Measurements from ENCODE around the gene SLC39A1. TPM values are rescaled to one million over a fixed set of nuclear protein-coding genes. Genes with fewer than 3 reads are reported as not detected.
"Not testable (repeated sequence)": the region's sequence is repeated elsewhere in the genome, so short reads cannot be mapped to it uniquely, and the experiment has no call there.

The SLC39A1 gene
- total RNA-seq = 100 to 1,000 TPM in 1 of 4 donors, 10 to 100 TPM in 3; 81.0 to 157 (median 92.4) TPM

- H3K27me3 ChIP-seq = no peaks in the 10 kb centered on the region
- peak; percentile 100 for DNase-seq (ENCODE audit: low spot score in 2 of 2)
Measured at GRCh38 chr1:153963030-153963849, at the start of gene SLC39A1. SLC39A1 (minus strand) TSS chr1:153963537; CDS start chr1:153962715, 822 bp downstream.

GRCh38 chr1:154012543-154012942 is 49.2 kb upstream of the SLC39A1 start:
- H3K27me3 ChIP-seq; H3K9me3 ChIP-seq; H3K4me1 ChIP-seq; H3K36me3 ChIP-seq; H3K27ac ChIP-seq; DNase-seq (ENCODE audit: low spot score in 2 of 2); H3K4me3 ChIP-seq: not testable (repeated sequence)
- 93 to 95% methylated on average over 6 to 14 of the region's 14 CpGs for WGBS, 2 donors

More at GRCh38 chr1:153963030-153963849, at the start of gene SLC39A1:
- Histone ChIP-seq H3K4me3 (peak within 1 kb of the TSS; percentile 62 to 86 (median 64)), H3K9me3 (no peaks in the 10 kb centered on the region), H3K36me3 (peaks cover 0 to 26% (median 0%) of the 10 kb centered on the region in 3 donors), H3K27ac (peak within 1 kb of the TSS; percentile 71 to 96 (median 92)), H3K4me1 (peaks cover 0 to 72% (median 34%) of the 10 kb centered on the region in 4 donors)
- TF ChIP-seq CTCF (IDR thresholded peaks at IDR 0.05) (peak in 1 of 5 experiments; percentile 13), EP300 (IDR thresholded peaks at IDR 0.05) (peak; percentile 67 to 89), POLR2A (IDR thresholded peaks at IDR 0.05) (peak; percentile 65 to 76)
- WGBS, 2 donors = 0 to 1% methylated on average over 39 to 53 of the region's 54 CpGs

GRCh38 chr1:154012129-154012528 is 48.8 kb upstream of the SLC39A1 start:
- H3K4me3 ChIP-seq = no peak overlapping the region
- no peaks in the 10 kb centered on the region for H3K9me3 ChIP-seq
- TF ChIP-seq EP300 (IDR thresholded peaks at IDR 0.05) = no peak
- no peak for TF ChIP-seq POLR2A (IDR thresholded peaks at IDR 0.05)
- TF ChIP-seq CTCF (IDR thresholded peaks at IDR 0.05) = no peak
- WGBS, 2 donors = 61 to 75% methylated on average over 1 of the region's 1 CpG
- no peak for DNase-seq (ENCODE audit: low spot score in 2 of 2)
- no peaks in the 10 kb centered on the region for H3K36me3 ChIP-seq
- H3K4me1 ChIP-seq = no peaks in the 10 kb centered on the region
- H3K27ac ChIP-seq = no peak overlapping the region
- no peaks in the 10 kb centered on the region for H3K27me3 ChIP-seq

GRCh38 chr1:154006136-154006535 is 42.8 kb upstream of the SLC39A1 start:
- no peaks in the 10 kb centered on the region for H3K36me3 ChIP-seq
- no peaks in the 10 kb centered on the region for H3K9me3 ChIP-seq
- no peak for DNase-seq (ENCODE audit: low spot score in 2 of 2)
- no peak overlapping the region for H3K27ac ChIP-seq
- no peak overlapping the region for H3K4me3 ChIP-seq
- 88 to 96% methylated on average over 3 of the region's 3 CpGs for WGBS, 2 donors
- no peaks in the 10 kb centered on the region for H3K27me3 ChIP-seq
- no peak for TF ChIP-seq EP300 (IDR thresholded peaks at IDR 0.05)
- no peaks in the 10 kb centered on the region for H3K4me1 ChIP-seq

- H3K9me3 ChIP-seq = no peaks in the 10 kb centered on the region
- TF ChIP-seq EP300 (IDR thresholded peaks at IDR 0.05) (no peak), CTCF (IDR thresholded peaks at IDR 0.05) (no peak), POLR2A (IDR thresholded peaks at IDR 0.05) (no peak)
- WGBS, 2 donors = 60% methylated on average over 4 of the region's 4 CpGs
- no peak overlapping the region for H3K27ac ChIP-seq
- H3K4me1 ChIP-seq = no peaks in the 10 kb centered on the region
- H3K36me3 ChIP-seq = peaks cover 0 to 11% (median 0%) of the 10 kb centered on the region in 3 donors
- H3K27me3 ChIP-seq = no peaks in the 10 kb centered on the region
- no peak overlapping the region for H3K4me3 ChIP-seq
- no peak for DNase-seq (ENCODE audit: low spot score in 2 of 2)
Measured at GRCh38 chr1:154000420-154000819, 37.1 kb upstream of the SLC39A1 start.

GRCh38 chr1:153996882-153997281 is 33.5 kb upstream of the SLC39A1 start:
- not testable (repeated sequence) for H3K27me3 ChIP-seq; DNase-seq (ENCODE audit: low spot score in 2 of 2); H3K9me3 ChIP-seq; H3K27ac ChIP-seq; H3K4me3 ChIP-seq
- Histone ChIP-seq H3K36me3 (peaks cover 0 to 46% (median 3%) of the 10 kb centered on the region in 3 donors), H3K4me1 (peaks cover 0 to 19% (median 11%) of the 10 kb centered on the region in 4 donors)
- WGBS, 2 donors = 95 to 96% methylated on average over 10 of the region's 10 CpGs

Data from tibial nerve (tissue), 4 donors.